Astrocyte of the spinal cord (primary cell): ENCODE measurements around the gene ATG2A.

Experiments used
- DNase-seq: peaks from one replicate; pipeline ENCODE4 v3.0.0; 2011; ENCODE audit warnings: low read depth, low spot score
- H3K4me3 ChIP-seq: 2 replicates; pipeline ENCODE4 v1.5.1; 2011; ENCODE audit warnings: low read depth, mild to moderate bottlenecking, low read length, moderate library complexity
- CTCF ChIP-seq: IDR thresholded peaks from 2 replicates; pipeline ENCODE4 v1.5.1; 2012; ENCODE audit warnings: low read depth, mild to moderate bottlenecking, low read length, inconsistent platforms
- in situ Hi-C: cut with HindIII; loops from 2 replicates; pipeline ENCODE4 v1.10.0; 2017; ENCODE audit warnings: low sequenced_read_pairs

ATG2A gene

GRCh38 chr11:64864135-64864472 lies 52.9 kb downstream of the ATG2A start:
- no peak for TF ChIP-seq CTCF
- H3K4me3 ChIP-seq, result no peak overlapping the region
- in situ Hi-C loops, result no loop called here
- DNase-seq, result no peak

GRCh38 chr11:64863391-64864060 lies 53.5 kb downstream of the ATG2A start:
- no peak for DNase-seq
- no peak overlapping the region for H3K4me3 ChIP-seq
- in situ Hi-C loops, result no loop called here
- no peak for TF ChIP-seq CTCF

- no peak for DNase-seq
- in situ Hi-C loops, result no loop called here
- TF ChIP-seq CTCF, result no peak
- no peak overlapping the region for H3K4me3 ChIP-seq
Observed at GRCh38 chr11:64862987-64863390, 54.0 kb downstream of the ATG2A start.

DNA sequence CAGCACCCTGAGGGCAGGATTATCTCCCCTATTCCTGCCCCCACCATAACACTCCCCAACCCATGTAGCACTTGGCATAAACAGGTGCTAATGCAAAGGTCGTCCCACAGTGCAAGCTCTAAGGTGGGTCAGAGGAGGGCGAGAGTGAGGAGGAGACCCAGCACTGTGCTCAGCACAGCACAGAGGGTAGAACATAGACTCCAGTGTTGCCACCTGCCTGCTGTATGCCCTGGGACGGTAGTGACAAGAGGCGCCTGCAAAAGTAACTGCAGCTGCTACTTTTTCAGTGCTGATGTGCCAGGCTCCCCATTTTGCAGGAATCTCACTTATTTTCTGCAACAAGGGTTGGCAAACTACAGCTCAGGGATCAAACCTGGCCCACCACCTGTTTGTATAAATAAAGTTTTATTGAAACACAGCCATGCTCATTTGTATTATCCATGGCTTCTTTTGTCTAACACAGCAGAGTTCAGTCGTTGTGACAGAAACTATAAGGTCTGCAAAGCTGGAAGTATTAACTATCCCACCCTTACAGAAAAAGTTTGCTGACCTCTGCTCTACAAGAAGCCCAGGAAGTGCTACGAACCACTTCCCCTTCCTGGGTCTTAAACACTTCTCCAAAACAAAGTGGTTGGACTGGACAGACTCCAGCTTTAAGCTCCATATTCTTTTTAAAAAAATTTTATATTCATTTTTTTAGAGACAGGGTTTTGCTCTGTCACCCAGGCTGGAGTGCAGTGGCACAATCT lies 55.6 kb downstream of the ATG2A start:
- no peak overlapping the region for H3K4me3 ChIP-seq
- in situ Hi-C loops, result no loop called here
- DNase-seq, result no peak
- TF ChIP-seq CTCF, result no peak

DNA sequence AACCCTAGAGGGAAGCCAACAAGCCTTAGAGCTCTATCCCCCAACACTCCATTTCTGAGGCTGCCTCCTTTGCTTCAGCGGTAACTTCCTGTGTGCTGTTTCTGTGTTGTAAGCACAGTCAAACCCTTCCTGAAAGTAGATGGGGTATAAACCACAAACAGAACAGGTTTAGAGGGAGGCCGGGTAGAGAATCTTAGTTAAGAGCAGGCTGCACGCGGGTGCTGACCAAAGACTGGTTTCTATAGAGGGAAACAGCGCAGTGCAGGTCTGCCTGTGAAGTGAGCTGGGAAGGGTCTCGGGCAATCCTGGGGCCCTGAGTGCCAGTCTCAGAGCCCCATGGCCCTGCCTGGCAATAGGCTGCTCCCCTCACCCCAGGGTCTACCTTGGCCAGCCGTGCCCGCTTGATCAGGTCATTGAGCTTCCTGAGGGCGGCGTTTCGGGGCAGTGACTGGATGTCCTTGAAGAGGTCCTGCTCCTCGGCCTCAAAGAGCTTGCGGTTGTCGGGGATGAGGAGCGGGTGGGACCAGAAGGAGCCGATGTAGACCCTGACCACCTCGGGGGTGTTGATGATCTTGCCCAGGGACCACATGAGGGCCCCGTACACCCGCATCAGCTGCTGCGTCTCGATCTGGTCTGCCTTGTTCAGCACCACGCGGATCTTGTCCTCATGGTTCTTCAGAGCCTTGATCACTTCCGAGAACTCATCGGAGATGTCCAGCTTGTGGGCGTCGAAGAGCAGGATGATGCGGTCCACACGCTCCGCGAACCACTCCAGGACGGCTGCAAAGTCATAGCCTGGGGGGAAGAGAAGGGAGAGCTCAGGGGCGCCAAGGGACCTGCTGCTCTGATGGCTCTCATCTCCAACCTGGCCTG lies 57.2 kb downstream of the ATG2A start:
- in situ Hi-C loops, result no loop called here
- TF ChIP-seq CTCF, result no peak
- H3K4me3 ChIP-seq, result no peak overlapping the region
- DNase-seq, result no peak

DNA sequence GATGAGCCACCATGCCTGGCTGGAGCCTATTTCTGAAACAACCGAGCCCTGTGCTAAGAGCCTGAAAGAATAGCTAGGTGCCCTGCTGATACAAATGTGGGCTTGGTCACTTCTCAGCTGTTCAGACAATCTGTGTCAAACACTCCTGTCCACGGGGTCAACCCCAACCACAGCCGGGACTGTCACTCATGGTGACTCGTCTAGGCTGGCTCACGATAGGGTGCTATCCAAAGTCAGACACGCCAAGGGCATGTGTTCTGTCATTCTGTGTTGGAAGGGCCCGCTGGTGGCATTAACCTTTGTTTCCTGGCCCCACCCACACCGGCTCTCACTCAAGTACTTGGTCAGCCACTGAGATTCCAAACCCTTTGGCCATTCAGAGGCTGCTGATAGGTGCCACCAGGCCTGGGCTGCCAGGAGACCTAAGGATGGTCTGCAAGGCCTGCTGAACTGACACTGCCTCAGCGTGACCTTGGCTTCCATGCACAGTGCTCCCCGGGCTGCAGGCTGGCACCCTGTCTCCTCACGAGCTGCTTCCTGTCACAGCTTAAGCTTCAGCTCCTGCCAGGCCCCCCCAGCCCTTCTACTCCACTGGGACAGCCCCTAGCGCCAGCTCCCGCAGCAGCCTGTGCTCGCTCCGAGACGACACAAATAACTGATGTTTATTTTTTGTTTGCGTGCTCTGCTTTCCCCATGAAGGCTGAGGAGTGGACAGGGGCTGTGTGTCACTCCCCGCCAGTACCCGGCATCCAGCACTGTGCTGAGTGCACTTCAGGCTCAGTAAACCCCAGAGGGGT lies 58.3 kb downstream of the ATG2A start:
- no peak for TF ChIP-seq CTCF
- H3K4me3 ChIP-seq, result no peak overlapping the region
- in situ Hi-C loops, result no loop called here
- no peak for DNase-seq
